ENCODE data around the gene MIER1. TPM values are rescaled to one million over a fixed set of nuclear protein-coding genes. Genes with fewer than 3 reads are reported as not detected.

The MIER1 gene
- total RNA-seq, 1 donor from 2014 or later, result 43.5 TPM

GRCh38 chr1:67005068-67005467, 80.3 kb downstream of the MIER1 start:
- H3K4me3 ChIP-seq, result no peak overlapping the region
- H3K79me2 ChIP-seq (ENCODE audit: low read depth), result no peaks in the 10 kb centered on the region
- no peaks in the 10 kb centered on the region for H3K36me3 ChIP-seq
- no peak overlapping the region for H3K4me2 ChIP-seq
- no peaks in the 10 kb centered on the region for H3F3A ChIP-seq (ENCODE audit: low read depth)
- no peak for TF ChIP-seq EZH2 (IDR thresholded peaks at IDR 0.05)
- TF ChIP-seq CTCF (IDR thresholded peaks at IDR 0.05), result no peak
- no peak for TF ChIP-seq EZH2phosphoT487 (IDR thresholded peaks at IDR 0.05)
- H4K20me1 ChIP-seq (ENCODE audit: low read depth), result no peaks in the 10 kb centered on the region
- Mint-ChIP-seq H3K36me3 (peaks cover 39% of the 10 kb centered on the region), H3K27me3 (ENCODE audit: insufficient read depth, low read depth) (no peaks in the 10 kb centered on the region), H3K4me3 (no peak overlapping the region), H3K4me1 (peaks cover 3% of the 10 kb centered on the region), H3K9me3 (no peaks in the 10 kb centered on the region), H3K27ac (no peak overlapping the region)
- no peak overlapping the region for H3K27ac ChIP-seq
- no peak for DNase-seq (ENCODE audit: low spot score)
- no peak overlapping the region for H2AFZ ChIP-seq (replicated peaks)
- no peaks in the 10 kb centered on the region for H3K27me3 ChIP-seq
- H3K9me3 ChIP-seq (ENCODE audit: low read depth), result no peaks in the 10 kb centered on the region
- H3K9ac ChIP-seq, result no peak overlapping the region
- H3K4me1 ChIP-seq, result no peaks in the 10 kb centered on the region

GRCh38 chr1:67009792-67010191, 85.0 kb downstream of the MIER1 start:
- Mint-ChIP-seq H3K9me3 (no peaks in the 10 kb centered on the region), H3K36me3 (peaks cover 40% of the 10 kb centered on the region), H3K27me3 (ENCODE audit: insufficient read depth, low read depth) (no peaks in the 10 kb centered on the region), H3K4me1 (no peaks in the 10 kb centered on the region), H3K4me3 (no peak overlapping the region), H3K27ac (no peak overlapping the region)
- Histone ChIP-seq H3K9ac (no peak overlapping the region), H4K20me1 (ENCODE audit: low read depth) (no peaks in the 10 kb centered on the region), H3K27ac (no peak overlapping the region), H3K36me3 (no peaks in the 10 kb centered on the region), H3K4me2 (no peak overlapping the region), H3K79me2 (ENCODE audit: low read depth) (no peaks in the 10 kb centered on the region), H3K27me3 (no peaks in the 10 kb centered on the region), H3K4me1 (no peaks in the 10 kb centered on the region), H2AFZ (replicated peaks) (no peak overlapping the region), H3K4me3 (no peak overlapping the region), H3F3A (ENCODE audit: low read depth) (no peaks in the 10 kb centered on the region), H3K9me3 (ENCODE audit: low read depth) (no peaks in the 10 kb centered on the region)
- no peak for DNase-seq (ENCODE audit: low spot score)
- TF ChIP-seq EZH2 (IDR thresholded peaks at IDR 0.05), result no peak
- TF ChIP-seq CTCF (IDR thresholded peaks at IDR 0.05), result no peak
- TF ChIP-seq EZH2phosphoT487 (IDR thresholded peaks at IDR 0.05), result no peak

DNA sequence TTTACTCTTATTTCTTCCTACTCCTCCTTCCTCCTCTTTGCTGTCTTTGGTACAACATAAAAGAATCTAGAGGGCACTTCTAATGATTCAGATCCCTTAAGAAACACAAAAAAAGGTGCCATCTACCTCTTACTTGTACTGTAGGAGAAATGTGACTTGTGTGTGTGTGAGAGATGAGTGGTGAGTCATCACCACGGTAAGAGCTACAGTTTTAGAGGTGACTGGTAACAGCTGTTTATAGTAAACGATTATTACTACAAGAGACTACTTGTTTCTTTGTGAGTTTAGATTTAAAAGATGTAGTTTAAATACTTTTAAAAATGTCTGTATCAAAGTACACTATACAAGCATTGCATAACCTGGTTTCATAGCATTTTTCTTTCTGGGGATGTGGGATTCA, 88.8 kb downstream of the MIER1 start:
- Mint-ChIP-seq H3K27me3 (ENCODE audit: insufficient read depth, low read depth) (no peaks in the 10 kb centered on the region), H3K36me3 (peaks cover 35% of the 10 kb centered on the region), H3K27ac (no peak overlapping the region), H3K4me3 (no peak overlapping the region), H3K9me3 (no peaks in the 10 kb centered on the region), H3K4me1 (no peaks in the 10 kb centered on the region)
- DNase-seq (ENCODE audit: low spot score), result no peak
- Histone ChIP-seq H3F3A (ENCODE audit: low read depth) (peaks cover 13% of the 10 kb centered on the region), H3K4me1 (peaks cover 10% of the 10 kb centered on the region), H3K9me3 (ENCODE audit: low read depth) (no peaks in the 10 kb centered on the region), H3K27me3 (no peaks in the 10 kb centered on the region), H3K27ac (no peak overlapping the region), H3K4me2 (no peak overlapping the region), H4K20me1 (ENCODE audit: low read depth) (no peaks in the 10 kb centered on the region), H3K9ac (no peak overlapping the region), H3K4me3 (no peak overlapping the region), H3K36me3 (no peaks in the 10 kb centered on the region), H3K79me2 (ENCODE audit: low read depth) (no peaks in the 10 kb centered on the region), H2AFZ (replicated peaks) (no peak overlapping the region)
- TF ChIP-seq EZH2phosphoT487 (IDR thresholded peaks at IDR 0.05) (no peak), CTCF (IDR thresholded peaks at IDR 0.05) (no peak), EZH2 (IDR thresholded peaks at IDR 0.05) (no peak)

Measured in neural progenitor cell (in vitro differentiated cells).